Activated B cell treated with CpG ODN at 0.5 μM for 24 hours (primary cell): Measurements from ENCODE around the gene CALCOCO1. TPM values are rescaled to one million over a fixed set of nuclear protein-coding genes. Genes with fewer than 3 reads are reported as not detected.

Experiments used
- ATAC-seq: fragments of 200-7000 bp; cut with Tn5 transposase; one replicate; pipeline ENCODE4 v1.10.0; 2021; ENCODE audit warnings: low read depth, mild to moderate bottlenecking, moderate library complexity
- CTCF ChIA-PET: fragments of 350-600 bp; sonication (Branson Sonifier 250); formaldehyde crosslinking; loops from one replicate; lab custom pipeline; 2021; ENCODE audit warnings: antibody characterized with exemption; lab: Charles Lee
- POLR2A ChIA-PET: fragments of 350-600 bp; sonication (Branson Sonifier 250); formaldehyde crosslinking; loops from one replicate; lab custom pipeline; 2021; ENCODE audit warnings: antibody characterized with exemption; lab: Charles Lee
- DNase-seq: peaks from one replicate; pipeline ENCODE4 v3.0.0; 2022
- H3K27ac Mint-ChIP-seq: one replicate; pipeline ENCODE4 v1.8.0; 2020; ENCODE audit warnings: mixed read lengths
- H3K27me3 Mint-ChIP-seq: one replicate; pipeline ENCODE4 v1.8.0; 2021; ENCODE audit warnings: mixed read lengths
- H3K36me3 Mint-ChIP-seq: one replicate; pipeline ENCODE4 v1.8.0; 2021; ENCODE audit warnings: low read depth, mixed read lengths
- H3K4me1 Mint-ChIP-seq: one replicate; pipeline ENCODE4 v1.8.0; 2021; ENCODE audit warnings: mixed read lengths
- H3K4me3 Mint-ChIP-seq: one replicate; pipeline ENCODE4 v1.8.0; 2020; ENCODE audit warnings: mild to moderate bottlenecking, mixed read lengths
- H3K9me3 Mint-ChIP-seq: one replicate; pipeline ENCODE4 v1.8.0; 2020; ENCODE audit warnings: mixed read lengths
- intact Hi-C: fragments of 100-400 bp; cut with micrococcal nuclease; formaldehyde crosslinking; loops from one replicate; pipeline ENCODE4 v1.15.1; 2024
- total RNA-seq: library from RNA; stranded (reverse); gene quantifications from 2 replicates; pipeline ENCODE4 v1.2.3, GENCODE V29; 2022
- TF ChIP-seq, protein P1 (sequence below): fragments of 200-600 bp; IDR thresholded peaks from one replicate; pipeline ENCODE4 v1.8.0; 2022; ENCODE audit warnings: antibody characterized with exemption, mild to moderate bottlenecking

CALCOCO1 gene
- total RNA-seq, 1 donor from 2014 or later: 59.5 TPM

DNA sequence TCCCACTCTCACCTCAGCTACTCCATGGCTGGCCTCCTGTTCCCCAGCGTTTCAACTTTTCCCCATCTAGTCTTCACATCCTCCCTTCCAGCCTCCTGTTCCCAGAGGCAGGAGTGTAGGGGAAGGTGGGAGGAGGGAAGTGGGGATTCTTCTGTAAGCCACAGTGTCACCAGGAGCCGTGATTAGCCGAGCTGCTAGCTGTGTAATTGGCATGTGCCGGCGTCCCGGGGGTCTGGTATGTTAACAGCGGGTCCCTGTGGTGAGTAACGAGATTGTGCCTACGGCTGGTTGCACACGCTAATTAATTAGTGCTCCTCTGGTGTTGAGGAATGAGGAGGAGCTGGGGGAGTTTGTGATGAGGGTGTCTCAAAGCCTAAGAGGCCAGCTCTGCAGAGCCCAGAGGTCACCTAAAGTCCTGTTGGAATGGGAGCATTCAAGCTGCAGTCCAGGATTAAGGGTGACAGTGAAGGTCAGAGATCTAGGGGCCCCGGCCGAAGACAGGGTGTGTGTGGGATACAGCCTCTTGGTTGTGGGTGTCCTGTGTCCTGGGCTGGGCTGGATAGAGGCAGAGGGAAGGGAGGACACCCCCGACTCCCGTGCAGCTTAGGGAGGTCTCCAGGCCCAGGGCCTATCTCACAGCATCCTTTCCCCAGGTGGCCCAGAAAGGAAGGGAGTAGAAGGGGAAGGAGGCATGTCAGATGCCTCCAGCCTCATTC is 10.0 kb upstream of the CALCOCO1 start:
- no peaks in the 10 kb centered on the region for H3K36me3 Mint-ChIP-seq
- DNase-seq (no peak), ATAC-seq (no peak)
- ChIA-PET CTCF (interaction anchor here (1.1 to 13.0 kb wide), 2 partner anchors 8 to 9 kb away, joined by 5 to 138 read pairs; no protein-coding TSS in a partner anchor), POLR2A (no interaction called here)
- intact Hi-C loops: no loop called here
- no peak overlapping the region for H3K27ac Mint-ChIP-seq
- TF ChIP-seq, protein P1, sequence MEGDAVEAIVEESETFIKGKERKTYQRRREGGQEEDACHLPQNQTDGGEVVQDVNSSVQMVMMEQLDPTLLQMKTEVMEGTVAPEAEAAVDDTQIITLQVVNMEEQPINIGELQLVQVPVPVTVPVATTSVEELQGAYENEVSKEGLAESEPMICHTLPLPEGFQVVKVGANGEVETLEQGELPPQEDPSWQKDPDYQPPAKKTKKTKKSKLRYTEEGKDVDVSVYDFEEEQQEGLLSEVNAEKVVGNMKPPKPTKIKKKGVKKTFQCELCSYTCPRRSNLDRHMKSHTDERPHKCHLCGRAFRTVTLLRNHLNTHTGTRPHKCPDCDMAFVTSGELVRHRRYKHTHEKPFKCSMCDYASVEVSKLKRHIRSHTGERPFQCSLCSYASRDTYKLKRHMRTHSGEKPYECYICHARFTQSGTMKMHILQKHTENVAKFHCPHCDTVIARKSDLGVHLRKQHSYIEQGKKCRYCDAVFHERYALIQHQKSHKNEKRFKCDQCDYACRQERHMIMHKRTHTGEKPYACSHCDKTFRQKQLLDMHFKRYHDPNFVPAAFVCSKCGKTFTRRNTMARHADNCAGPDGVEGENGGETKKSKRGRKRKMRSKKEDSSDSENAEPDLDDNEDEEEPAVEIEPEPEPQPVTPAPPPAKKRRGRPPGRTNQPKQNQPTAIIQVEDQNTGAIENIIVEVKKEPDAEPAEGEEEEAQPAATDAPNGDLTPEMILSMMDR: no peak
- peaks cover 56% of the 10 kb centered on the region for H3K27me3 Mint-ChIP-seq
- H3K4me1 Mint-ChIP-seq: peaks cover 17% of the 10 kb centered on the region
- no peak overlapping the region for H3K4me3 Mint-ChIP-seq
- no peaks in the 10 kb centered on the region for H3K9me3 Mint-ChIP-seq

DNA sequence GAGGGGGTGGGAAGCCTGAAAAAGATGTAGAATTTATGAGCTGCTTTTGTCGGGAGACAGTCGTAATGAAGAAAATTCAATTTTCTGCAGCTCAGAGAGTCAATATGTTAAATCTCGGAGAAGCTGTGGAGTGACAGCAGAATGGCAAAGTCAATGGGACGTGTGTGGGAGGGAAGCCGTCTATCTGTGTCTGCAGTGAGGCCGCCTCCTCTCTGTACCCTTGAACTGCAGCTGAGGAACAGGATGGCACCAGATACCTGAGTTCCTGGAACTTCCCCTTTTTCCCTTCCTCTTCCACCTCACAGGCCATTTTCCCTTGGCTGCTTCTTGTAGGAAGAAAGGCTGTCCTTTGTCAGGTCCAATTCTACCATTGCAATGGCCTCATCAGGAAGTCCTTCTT is 9.3 kb upstream of the CALCOCO1 start:
- ChIA-PET POLR2A (no interaction called here), CTCF (interaction anchor here (13.0 kb wide), 1 partner anchor 9 kb away, joined by 138 read pairs; no protein-coding TSS in a partner anchor)
- H3K4me1 Mint-ChIP-seq: peaks cover 17% of the 10 kb centered on the region
- no peak for ATAC-seq
- intact Hi-C loops: no loop called here
- TF ChIP-seq, protein P1: no peak
- H3K36me3 Mint-ChIP-seq: no peaks in the 10 kb centered on the region
- DNase-seq: no peak
- H3K9me3 Mint-ChIP-seq: no peaks in the 10 kb centered on the region
- no peak overlapping the region for H3K27ac Mint-ChIP-seq
- H3K27me3 Mint-ChIP-seq: peaks cover 54% of the 10 kb centered on the region
- H3K4me3 Mint-ChIP-seq: no peak overlapping the region

DNA sequence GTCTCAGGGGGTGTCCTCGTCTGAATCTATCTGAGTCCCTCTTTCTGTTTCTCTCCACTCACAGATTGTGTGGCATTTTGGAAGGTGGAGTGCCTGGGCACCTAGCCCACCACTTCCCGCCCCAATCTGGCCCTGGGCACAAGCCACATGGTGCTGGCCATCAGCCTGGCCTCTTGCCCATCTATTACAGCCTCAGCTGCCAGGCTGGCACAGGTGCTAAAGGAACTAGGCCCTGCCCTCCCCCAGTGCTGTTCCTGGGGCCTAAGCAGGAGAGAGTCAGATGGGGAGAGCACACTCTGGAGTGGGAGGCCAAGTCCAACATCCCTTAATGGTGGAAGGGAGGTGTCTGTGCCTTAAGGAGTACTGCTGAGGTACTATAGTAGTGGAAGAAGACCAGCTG is 8.3 kb upstream of the CALCOCO1 start:
- no peak overlapping the region for H3K27ac Mint-ChIP-seq
- H3K4me3 Mint-ChIP-seq: no peak overlapping the region
- ATAC-seq (no peak), DNase-seq (no peak)
- TF ChIP-seq, protein P1: no peak
- H3K27me3 Mint-ChIP-seq: peaks cover 54% of the 10 kb centered on the region
- ChIA-PET POLR2A (interaction anchor here (0.7 kb wide), 1 partner anchor 214 kb away, joined by 5 read pairs; no protein-coding TSS in a partner anchor), CTCF (interaction anchor here (13.0 kb wide), 1 partner anchor 10 kb away, joined by 138 read pairs; no protein-coding TSS in a partner anchor)
- no peaks in the 10 kb centered on the region for H3K36me3 Mint-ChIP-seq
- H3K4me1 Mint-ChIP-seq: peaks cover 17% of the 10 kb centered on the region
- intact Hi-C loops: no loop called here
- H3K9me3 Mint-ChIP-seq: no peaks in the 10 kb centered on the region

DNA sequence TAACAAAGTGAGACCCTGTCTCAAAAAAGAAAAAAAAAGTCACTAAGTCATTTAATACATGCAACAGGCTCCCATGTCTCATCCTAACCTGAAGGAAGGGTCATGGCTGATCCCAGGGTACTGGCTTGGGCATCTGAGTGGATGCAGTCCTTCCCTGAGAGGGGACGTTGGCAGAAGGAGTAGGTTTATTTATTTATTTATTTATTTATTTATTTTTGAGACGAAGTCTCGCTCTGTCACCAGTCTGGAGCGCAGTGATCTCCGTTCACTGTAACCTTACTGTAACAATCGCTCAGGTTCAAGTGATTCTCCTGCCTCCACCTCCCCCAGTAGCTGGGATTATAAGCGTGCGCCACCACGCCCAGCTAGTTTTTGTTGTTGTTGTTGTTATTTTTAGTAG is 7.2 kb upstream of the CALCOCO1 start:
- Mint-ChIP-seq H3K27me3 (peaks cover 51% of the 10 kb centered on the region), H3K4me1 (peaks cover 14% of the 10 kb centered on the region), H3K36me3 (no peaks in the 10 kb centered on the region), H3K9me3 (no peaks in the 10 kb centered on the region), H3K27ac (no peak overlapping the region), H3K4me3 (no peak overlapping the region)
- TF ChIP-seq, protein P1: no peak
- ChIA-PET POLR2A (no interaction called here), CTCF (interaction anchor here (13.0 kb wide), 1 partner anchor 11 kb away, joined by 138 read pairs; no protein-coding TSS in a partner anchor)
- DNase-seq: no peak
- no peak for ATAC-seq
- intact Hi-C loops: no loop called here

DNA sequence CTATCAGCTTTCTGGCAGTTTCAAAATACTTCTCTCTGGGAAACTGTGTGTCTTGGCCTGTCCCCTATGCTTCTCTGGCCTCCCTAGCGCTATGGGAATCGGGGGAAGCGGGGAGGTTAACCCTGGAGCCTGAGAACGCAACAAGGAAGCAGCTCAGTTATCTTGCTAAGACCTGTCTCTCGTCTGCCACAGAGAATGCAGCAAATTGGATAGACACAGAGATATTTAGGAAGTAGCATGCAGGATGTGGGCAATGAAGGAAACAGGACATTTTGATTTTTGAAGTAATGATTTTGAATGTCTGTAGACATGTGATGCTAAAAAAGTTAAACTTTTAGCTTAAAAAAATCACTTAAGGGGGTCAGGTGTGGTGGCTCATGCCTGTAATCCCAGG is 6.6 kb upstream of the CALCOCO1 start:
- TF ChIP-seq, protein P1: no peak
- intact Hi-C loops: no loop called here
- CTCF ChIA-PET: interaction anchor here (0.6 to 13.0 kb wide), 3 partner anchors 11 to 58 kb away, joined by 3 to 138 read pairs (median 3); partner anchors contain the start of gene ATP5MC2
- Mint-ChIP-seq H3K27me3 (peaks cover 45% of the 10 kb centered on the region), H3K4me1 (peaks cover 8% of the 10 kb centered on the region), H3K9me3 (no peaks in the 10 kb centered on the region), H3K36me3 (no peaks in the 10 kb centered on the region), H3K4me3 (no peak overlapping the region), H3K27ac (no peak overlapping the region)
- no peak for ATAC-seq
- POLR2A ChIA-PET: no interaction called here
- no peak for DNase-seq
